Measurements from ENCODE around the gene EFL1.
A peak's percentile ranks its signal among the peaks of the same experiment; 100 is the strongest.
"Not testable (repeated sequence)": the region's sequence is repeated elsewhere in the genome, so short reads cannot be mapped to it uniquely, and the experiment has no call there.

The EFL1 gene

DNA sequence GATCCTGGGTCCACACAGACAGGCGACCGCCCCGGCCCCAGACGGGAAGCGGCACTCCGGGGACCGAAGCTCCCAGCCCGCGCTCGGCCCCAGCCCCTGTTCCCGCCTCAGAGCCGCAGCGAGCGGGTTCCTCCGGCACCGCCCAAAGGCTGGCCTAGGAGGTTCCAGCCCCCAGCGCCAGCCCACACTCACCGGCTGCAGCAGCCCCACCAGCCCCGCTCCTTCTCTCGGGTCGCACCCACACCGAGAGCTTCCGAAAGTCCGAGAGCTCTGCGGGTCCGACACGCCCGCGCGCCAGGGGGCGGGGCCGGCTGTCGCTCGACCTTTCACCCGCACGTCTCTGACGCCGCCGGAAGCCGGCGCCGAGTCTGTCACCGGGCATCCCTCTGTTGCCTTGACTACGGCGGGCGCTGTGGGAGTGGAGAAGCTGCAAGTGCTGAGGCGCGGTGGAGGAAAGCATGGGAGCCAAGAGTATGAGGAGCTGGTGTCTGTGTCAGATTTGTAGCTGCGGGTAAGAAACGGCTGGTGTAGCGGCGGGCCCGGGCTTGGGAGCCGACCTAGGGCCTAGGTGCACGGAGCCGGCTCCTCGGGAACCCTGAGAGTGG is at the start of gene EFL1, which contains the start of gene SAXO2:
Gene EFL1 (minus strand): TSS at position 313 of the 605 bp plus-strand sequence. CDS start 956 bp downstream, outside the sequence.
Gene SAXO2 (plus strand): TSS at position 397 of the 605 bp plus-strand sequence. CDS start 62 bp downstream, at position 459.
- Histone ChIP-seq H3K36me3 (replicated peaks) (no peaks in the 10 kb centered on the region), H3K4me3 (ENCODE audit: low read depth, low read length) (peak within 1 kb of the TSS; percentile 83), H3K27me3 (replicated peaks) (no peaks in the 10 kb centered on the region), H3K27ac (peak within 1 kb of the TSS; percentile 37)
- peak; percentile 90 for DNase-seq
- TF ChIP-seq, protein P1, sequence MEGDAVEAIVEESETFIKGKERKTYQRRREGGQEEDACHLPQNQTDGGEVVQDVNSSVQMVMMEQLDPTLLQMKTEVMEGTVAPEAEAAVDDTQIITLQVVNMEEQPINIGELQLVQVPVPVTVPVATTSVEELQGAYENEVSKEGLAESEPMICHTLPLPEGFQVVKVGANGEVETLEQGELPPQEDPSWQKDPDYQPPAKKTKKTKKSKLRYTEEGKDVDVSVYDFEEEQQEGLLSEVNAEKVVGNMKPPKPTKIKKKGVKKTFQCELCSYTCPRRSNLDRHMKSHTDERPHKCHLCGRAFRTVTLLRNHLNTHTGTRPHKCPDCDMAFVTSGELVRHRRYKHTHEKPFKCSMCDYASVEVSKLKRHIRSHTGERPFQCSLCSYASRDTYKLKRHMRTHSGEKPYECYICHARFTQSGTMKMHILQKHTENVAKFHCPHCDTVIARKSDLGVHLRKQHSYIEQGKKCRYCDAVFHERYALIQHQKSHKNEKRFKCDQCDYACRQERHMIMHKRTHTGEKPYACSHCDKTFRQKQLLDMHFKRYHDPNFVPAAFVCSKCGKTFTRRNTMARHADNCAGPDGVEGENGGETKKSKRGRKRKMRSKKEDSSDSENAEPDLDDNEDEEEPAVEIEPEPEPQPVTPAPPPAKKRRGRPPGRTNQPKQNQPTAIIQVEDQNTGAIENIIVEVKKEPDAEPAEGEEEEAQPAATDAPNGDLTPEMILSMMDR (IDR thresholded peaks at IDR 0.05; ENCODE audit: low read depth, low read length, missing control alignments), result no peak
- in situ Hi-C loops (cut with HindIII; ENCODE audit: low pct_ligation_motif_present, low sequenced_read_pairs), result no loop called here

DNA sequence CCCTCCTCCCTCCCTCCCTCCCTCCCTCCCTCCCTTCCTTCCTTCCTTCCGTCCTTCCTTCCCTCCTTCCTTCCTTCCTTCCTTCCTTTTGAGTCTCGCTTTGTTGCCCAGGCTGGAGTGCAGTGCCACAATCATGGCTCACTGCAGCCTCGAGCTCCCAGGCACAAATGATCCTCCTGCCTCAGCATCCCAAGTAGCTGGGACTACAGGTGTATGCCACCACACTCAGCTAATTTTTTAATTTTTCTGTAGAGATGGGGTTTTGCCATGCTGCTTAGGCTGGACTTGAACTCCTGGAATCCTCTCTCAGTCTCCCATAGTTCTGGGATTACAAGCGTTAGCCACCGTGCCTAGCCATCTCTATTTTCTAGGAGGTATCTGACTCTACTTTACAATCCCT is 48.8 kb upstream of the EFL1 start:
- not testable (repeated sequence) for DNase-seq

DNA sequence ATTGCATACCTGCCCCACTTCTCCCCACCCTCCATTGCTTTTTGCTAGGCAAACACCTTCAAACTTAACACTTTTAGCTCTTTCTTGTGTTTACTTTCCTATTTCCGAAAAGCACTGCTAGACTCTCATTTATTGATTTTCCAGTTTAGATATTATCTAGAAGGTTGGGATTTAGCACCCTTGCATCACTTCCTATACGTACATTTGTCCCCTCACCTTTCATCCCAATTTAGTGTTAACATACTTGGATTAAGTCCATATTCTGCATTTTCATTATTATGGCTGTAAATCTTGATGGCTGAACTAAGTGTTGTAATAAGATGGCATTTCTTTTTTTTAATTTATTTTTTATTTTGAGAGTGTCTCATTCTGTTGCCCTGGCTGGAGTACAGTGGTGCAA is 47.3 kb upstream of the EFL1 start:
- TF ChIP-seq, protein P1 (IDR thresholded peaks at IDR 0.05; ENCODE audit: low read depth, low read length, missing control alignments), result no peak
- Histone ChIP-seq H3K4me3 (ENCODE audit: low read depth, low read length) (no peak overlapping the region), H3K27ac (no peak overlapping the region), H3K27me3 (replicated peaks) (no peaks in the 10 kb centered on the region), H3K36me3 (replicated peaks) (no peaks in the 10 kb centered on the region)
- no peak for DNase-seq
- in situ Hi-C loops (cut with HindIII; ENCODE audit: low pct_ligation_motif_present, low sequenced_read_pairs), result no loop called here

More for the DNA sequence above, 48.8 kb upstream of the EFL1 start:
- H3K4me3 ChIP-seq (ENCODE audit: low read depth, low read length); H3K36me3 ChIP-seq (replicated peaks); in situ Hi-C loops (cut with HindIII; ENCODE audit: low pct_ligation_motif_present, low sequenced_read_pairs); H3K27me3 ChIP-seq (replicated peaks); H3K27ac ChIP-seq: not testable (repeated sequence)

DNA sequence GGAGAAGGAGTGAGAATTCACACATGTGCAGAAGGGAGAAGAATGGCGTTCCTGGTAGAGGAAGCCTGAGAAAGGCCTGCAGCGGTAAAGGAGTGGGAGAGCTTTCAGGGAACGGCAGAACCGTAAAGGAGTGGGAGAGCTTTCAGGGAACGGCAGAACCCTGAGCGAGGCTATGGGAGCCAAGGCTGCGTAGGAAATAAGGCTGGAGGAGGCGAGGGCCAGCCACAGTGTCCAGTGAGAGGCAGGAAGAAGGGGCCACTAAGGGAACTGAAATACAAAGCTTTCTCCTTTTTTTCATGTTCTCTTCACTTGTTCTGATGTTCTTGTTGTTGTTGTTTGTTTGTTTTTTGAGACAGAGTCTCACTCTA is 45.2 kb upstream of the EFL1 start:
- Histone ChIP-seq H3K4me3 (ENCODE audit: low read depth, low read length) (no peak overlapping the region), H3K27ac (no peak overlapping the region), H3K36me3 (replicated peaks) (no peaks in the 10 kb centered on the region), H3K27me3 (replicated peaks) (no peaks in the 10 kb centered on the region)
- TF ChIP-seq, protein P1 (IDR thresholded peaks at IDR 0.05; ENCODE audit: low read depth, low read length, missing control alignments), result no peak
- no peak for DNase-seq
- in situ Hi-C loops (cut with HindIII; ENCODE audit: low pct_ligation_motif_present, low sequenced_read_pairs), result no loop called here

DNA sequence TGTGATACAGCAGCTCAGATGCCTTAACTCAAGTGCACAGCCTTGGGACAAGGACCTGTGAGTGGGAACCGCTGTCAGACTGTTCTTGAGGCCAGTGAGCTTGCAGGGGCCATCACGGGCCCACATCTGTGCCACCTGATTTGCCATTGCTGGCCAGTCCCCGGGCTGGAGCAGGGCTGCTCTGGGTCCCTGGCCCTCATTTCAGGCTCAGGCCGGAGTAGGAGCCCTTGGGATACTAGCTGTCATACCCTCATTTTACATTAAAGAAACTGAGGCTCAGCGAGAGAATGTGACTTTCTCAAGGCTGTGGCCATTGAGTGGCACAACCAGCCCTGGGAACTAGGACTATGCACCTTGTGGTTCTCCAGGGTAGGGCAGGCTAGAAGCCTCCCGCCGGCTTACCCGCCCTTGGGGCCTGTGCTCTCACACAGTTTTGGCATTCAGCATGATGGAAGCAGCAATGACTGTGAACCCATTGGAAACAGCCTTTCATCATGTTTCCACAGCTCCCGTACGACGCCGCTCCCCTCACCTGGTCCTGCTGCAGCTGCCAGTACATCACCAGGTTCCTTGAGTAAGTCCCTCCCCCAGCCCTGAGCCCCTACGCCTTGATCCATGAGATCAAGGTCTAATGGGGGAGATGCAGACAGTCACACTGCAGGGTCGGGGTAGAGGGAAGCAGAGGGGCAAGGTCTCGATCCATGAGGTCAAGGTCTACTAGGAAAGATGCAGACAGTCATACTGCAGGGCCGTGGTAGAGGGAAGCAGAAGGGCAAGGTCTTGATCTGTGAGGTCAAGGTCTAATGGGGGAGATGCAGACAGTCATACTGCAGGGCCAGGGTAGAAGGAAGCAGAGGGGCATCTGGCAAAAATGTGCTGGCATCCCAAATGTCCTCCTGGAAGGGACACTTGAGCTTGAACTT is 44.5 kb upstream of the EFL1 start:
- DNase-seq, result no peak
- Histone ChIP-seq H3K4me3 (ENCODE audit: low read depth, low read length) (no peak overlapping the region), H3K27me3 (replicated peaks) (no peaks in the 10 kb centered on the region), H3K27ac (no peak overlapping the region), H3K36me3 (replicated peaks) (no peaks in the 10 kb centered on the region)
- in situ Hi-C loops (cut with HindIII; ENCODE audit: low pct_ligation_motif_present, low sequenced_read_pairs), result no loop called here
- TF ChIP-seq, protein P1 (IDR thresholded peaks at IDR 0.05; ENCODE audit: low read depth, low read length, missing control alignments), result peak; percentile 1

DNA sequence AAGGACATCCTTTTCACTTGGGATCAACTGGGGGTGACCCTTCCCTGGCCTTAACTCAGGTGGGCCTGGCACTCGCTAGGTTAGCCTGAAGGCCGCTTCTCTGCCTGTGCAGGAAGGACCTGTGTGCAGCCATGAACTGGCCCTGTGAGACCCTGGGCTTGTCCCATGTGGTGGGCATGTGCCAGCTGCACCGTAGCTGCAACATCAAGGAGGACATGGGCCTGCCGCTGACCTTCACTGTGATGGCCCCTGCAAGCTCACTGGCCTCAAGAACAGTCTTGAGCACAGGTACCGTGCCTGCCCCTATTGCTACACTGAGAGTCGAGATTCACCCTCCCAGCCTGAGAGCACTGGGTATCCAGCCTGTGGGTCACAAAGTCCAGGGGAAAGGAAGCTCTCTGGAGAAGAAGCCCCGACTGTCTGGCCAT is 43.1 kb upstream of the EFL1 start:
- TF ChIP-seq, protein P1 (IDR thresholded peaks at IDR 0.05; ENCODE audit: low read depth, low read length, missing control alignments), result no peak
- in situ Hi-C loops (cut with HindIII; ENCODE audit: low pct_ligation_motif_present, low sequenced_read_pairs), result no loop called here
- H3K27me3 ChIP-seq (replicated peaks), result no peaks in the 10 kb centered on the region

More for the DNA sequence above, 43.1 kb upstream of the EFL1 start:
- Histone ChIP-seq H3K27ac (no peak overlapping the region), H3K36me3 (replicated peaks) (no peaks in the 10 kb centered on the region), H3K4me3 (ENCODE audit: low read depth, low read length) (no peak overlapping the region)
- no peak for DNase-seq

Data from brain microvascular endothelial cell (primary cell).